ENCODE data around the gene CCDC187.

Gene CCDC187

GRCh38 chr9:136228107-136228875 lies 75.6 kb downstream of the CCDC187 start:
- Histone ChIP-seq H3K79me2 (ENCODE audit: control insufficient read depth, low read length) (peaks cover 86% of the 10 kb centered on the region), H3K4me1 (ENCODE audit: control insufficient read depth, low read length) (peaks cover 90% of the 10 kb centered on the region), H3K27ac (ENCODE audit: low read depth, low read length) (peak overlapping the region; percentile 98), H4K20me1 (ENCODE audit: control insufficient read depth, insufficient read depth, low read depth, low read length) (no peaks in the 10 kb centered on the region), H3K4me3 (ENCODE audit: low read length) (peak overlapping the region; percentile 65), H3K9me2 (replicated peaks; ENCODE audit: control insufficient read depth, low read length) (no peaks in the 10 kb centered on the region), H3K4me2 (ENCODE audit: low read length) (peak overlapping the region; percentile 72), H3K36me3 (ENCODE audit: control insufficient read depth, low read length) (peaks cover 90% of the 10 kb centered on the region), H3K27me3 (ENCODE audit: control insufficient read depth, low read length) (no peaks in the 10 kb centered on the region), H3K9me3 (ENCODE audit: control insufficient read depth, insufficient read depth, low read length) (no peaks in the 10 kb centered on the region), H3F3A (ENCODE audit: control insufficient read depth, insufficient read depth) (peaks cover 53% of the 10 kb centered on the region)
- no peak for TF ChIP-seq EZH2phosphoT487 (IDR thresholded peaks at IDR 0.05; ENCODE audit: borderline replicate concordance, low read length)
- TF ChIP-seq CTCF (IDR thresholded peaks at IDR 0.05; ENCODE audit: low read depth, low read length, poor library complexity, severe bottlenecking): no peak

GRCh38 chr9:136226680-136227407 lies 77.0 kb downstream of the CCDC187 start:
- Histone ChIP-seq H3K79me2 (ENCODE audit: control insufficient read depth, low read length) (peaks cover 86% of the 10 kb centered on the region), H3F3A (ENCODE audit: control insufficient read depth, insufficient read depth) (peaks cover 55% of the 10 kb centered on the region), H4K20me1 (ENCODE audit: control insufficient read depth, insufficient read depth, low read depth, low read length) (no peaks in the 10 kb centered on the region), H3K4me3 (ENCODE audit: low read length) (peak overlapping the region; percentile 65), H3K4me2 (ENCODE audit: low read length) (peak overlapping the region; percentile 72), H3K27me3 (ENCODE audit: control insufficient read depth, low read length) (no peaks in the 10 kb centered on the region), H3K9me3 (ENCODE audit: control insufficient read depth, insufficient read depth, low read length) (no peaks in the 10 kb centered on the region), H3K9me2 (replicated peaks; ENCODE audit: control insufficient read depth, low read length) (no peaks in the 10 kb centered on the region), H3K27ac (ENCODE audit: low read depth, low read length) (peak overlapping the region; percentile 98), H3K4me1 (ENCODE audit: control insufficient read depth, low read length) (peaks cover 97% of the 10 kb centered on the region), H3K36me3 (ENCODE audit: control insufficient read depth, low read length) (peaks cover 90% of the 10 kb centered on the region)
- no peak for TF ChIP-seq CTCF (IDR thresholded peaks at IDR 0.05; ENCODE audit: low read depth, low read length, poor library complexity, severe bottlenecking)
- no peak for TF ChIP-seq EZH2phosphoT487 (IDR thresholded peaks at IDR 0.05; ENCODE audit: borderline replicate concordance, low read length)

- peaks cover 91% of the 10 kb centered on the region for H3K36me3 ChIP-seq (ENCODE audit: control insufficient read depth, low read length)
- H3K27me3 ChIP-seq (ENCODE audit: control insufficient read depth, low read length): no peaks in the 10 kb centered on the region
- H3K9me2 ChIP-seq (replicated peaks; ENCODE audit: control insufficient read depth, low read length): no peaks in the 10 kb centered on the region
- H3F3A ChIP-seq (ENCODE audit: control insufficient read depth, insufficient read depth): peaks cover 55% of the 10 kb centered on the region
- H3K4me3 ChIP-seq (ENCODE audit: low read length): peak overlapping the region; percentile 65
- peaks cover 98% of the 10 kb centered on the region for H3K4me1 ChIP-seq (ENCODE audit: control insufficient read depth, low read length)
- no peaks in the 10 kb centered on the region for H3K9me3 ChIP-seq (ENCODE audit: control insufficient read depth, insufficient read depth, low read length)
- peaks cover 86% of the 10 kb centered on the region for H3K79me2 ChIP-seq (ENCODE audit: control insufficient read depth, low read length)
- H3K27ac ChIP-seq (ENCODE audit: low read depth, low read length): peak overlapping the region; percentile 98
- peak overlapping the region; percentile 72 for H3K4me2 ChIP-seq (ENCODE audit: low read length)
- H4K20me1 ChIP-seq (ENCODE audit: control insufficient read depth, insufficient read depth, low read depth, low read length): no peaks in the 10 kb centered on the region
- TF ChIP-seq CTCF (IDR thresholded peaks at IDR 0.05; ENCODE audit: low read depth, low read length, poor library complexity, severe bottlenecking) (peak; percentile 99), EZH2phosphoT487 (IDR thresholded peaks at IDR 0.05; ENCODE audit: borderline replicate concordance, low read length) (no peak)
Measured at GRCh38 chr9:136225748-136226679, 77.9 kb downstream of the CCDC187 start.
